Right hindlimb (tissue), 1 donor: ENCODE results near the gene ZNRD2.

ENCODE experiments used
- DNase-seq: peaks from one replicate; pipeline ENCODE4 v3.0.0-alpha.2; 2018

The ZNRD2 gene

DNA sequence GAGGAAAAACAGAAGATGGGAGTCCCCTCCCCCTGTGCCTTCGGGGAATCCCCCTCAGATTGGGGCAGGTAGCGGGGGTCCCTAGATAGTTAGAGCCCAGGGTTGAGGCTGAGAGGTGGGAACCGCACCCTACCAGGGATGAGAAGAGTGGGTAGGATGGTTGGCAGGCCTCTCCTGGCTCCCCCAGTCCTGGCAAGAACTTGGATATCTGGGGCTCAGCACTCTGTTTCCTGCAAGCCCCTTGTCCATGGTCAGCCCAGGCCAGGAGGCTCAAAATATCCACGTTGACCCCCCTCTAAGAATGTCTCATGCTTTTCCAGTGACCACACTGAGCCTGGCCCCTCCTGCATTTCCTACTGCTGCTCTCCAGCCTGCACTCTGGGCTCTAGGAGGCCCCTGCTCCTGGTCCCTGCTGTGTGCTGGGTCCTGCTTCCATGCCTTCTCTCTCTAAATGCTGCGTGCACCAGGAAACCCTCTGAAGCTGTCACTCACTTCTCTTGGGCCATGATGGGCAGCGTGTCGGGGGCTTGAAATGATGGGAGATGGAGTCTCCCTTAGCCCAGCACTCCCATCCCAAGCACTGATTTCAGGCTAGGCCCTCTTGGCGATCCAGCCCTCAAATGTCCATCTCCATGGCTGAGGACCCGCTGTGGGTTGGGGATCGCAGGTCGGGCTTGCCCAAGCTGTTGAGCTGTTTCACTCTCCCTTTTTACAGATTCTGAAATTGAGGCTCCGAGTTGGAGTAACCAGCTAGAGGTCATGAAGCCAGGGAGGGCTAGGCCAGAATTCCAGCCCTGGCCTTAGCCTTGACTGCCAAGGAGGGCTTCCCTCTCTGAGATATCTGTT is 41.7 kb downstream of the ZNRD2 start:
- DNase-seq: no peak

DNA sequence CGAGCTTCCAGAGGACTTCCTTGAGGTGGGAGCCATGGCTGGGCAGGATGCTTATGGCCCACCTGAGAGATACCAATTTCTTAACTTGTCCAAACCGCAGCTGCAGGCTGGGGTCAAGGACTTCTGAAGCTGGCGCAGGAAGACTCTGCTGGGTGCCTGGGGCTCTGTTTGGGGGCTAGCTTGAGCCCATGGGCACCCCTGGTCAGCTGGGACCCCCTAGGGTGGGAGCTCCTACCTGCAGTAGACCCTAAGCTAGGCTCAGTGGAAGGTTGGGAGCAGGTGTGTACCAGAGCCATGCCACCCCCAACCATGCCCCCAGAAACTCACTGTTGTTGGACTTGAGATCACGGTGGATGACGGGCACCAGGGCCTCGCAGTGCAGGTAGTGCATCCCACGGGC is 42.4 kb downstream of the ZNRD2 start:
- no peak for DNase-seq

DNA sequence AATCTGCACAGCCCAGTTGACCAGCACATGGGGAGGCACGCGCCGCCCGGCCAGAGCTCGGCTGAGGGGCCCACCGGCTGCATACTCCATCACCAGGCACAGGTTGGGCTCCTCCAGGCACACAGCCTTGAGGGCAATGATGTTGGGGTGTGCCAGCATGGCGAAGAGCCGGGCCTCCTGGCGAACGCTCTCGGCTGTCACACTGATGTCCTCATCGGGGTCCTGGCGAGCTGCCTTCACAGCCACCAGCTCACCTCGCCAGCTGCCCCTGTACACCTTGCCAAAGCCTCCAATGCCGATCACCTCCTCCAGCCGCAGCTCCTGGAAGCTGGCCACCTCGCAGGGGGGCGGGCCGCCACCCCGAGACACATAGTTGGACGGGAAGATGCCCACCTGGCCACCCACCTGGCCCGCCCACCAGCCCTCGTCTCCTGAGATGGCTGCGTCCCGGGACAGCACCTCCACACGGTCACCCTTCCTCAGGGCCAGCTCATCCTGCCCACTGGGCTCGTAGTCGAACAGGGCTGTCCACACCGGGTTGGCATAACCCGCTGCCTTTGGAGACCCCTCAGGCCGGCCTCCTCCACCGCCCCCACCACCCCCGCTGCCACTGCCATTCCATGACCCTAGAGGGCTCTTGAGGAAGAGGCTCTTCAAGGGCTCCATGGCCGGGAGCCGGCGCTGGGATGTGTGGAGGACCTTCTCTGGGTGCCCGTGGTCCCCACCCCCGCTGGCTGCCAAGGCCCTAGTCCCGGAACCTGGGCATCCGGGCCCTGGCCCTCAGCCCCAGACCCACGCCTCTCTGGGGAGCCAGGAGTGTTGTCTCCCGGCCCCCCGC is 43.0 kb downstream of the ZNRD2 start:
- no peak for DNase-seq

DNA sequence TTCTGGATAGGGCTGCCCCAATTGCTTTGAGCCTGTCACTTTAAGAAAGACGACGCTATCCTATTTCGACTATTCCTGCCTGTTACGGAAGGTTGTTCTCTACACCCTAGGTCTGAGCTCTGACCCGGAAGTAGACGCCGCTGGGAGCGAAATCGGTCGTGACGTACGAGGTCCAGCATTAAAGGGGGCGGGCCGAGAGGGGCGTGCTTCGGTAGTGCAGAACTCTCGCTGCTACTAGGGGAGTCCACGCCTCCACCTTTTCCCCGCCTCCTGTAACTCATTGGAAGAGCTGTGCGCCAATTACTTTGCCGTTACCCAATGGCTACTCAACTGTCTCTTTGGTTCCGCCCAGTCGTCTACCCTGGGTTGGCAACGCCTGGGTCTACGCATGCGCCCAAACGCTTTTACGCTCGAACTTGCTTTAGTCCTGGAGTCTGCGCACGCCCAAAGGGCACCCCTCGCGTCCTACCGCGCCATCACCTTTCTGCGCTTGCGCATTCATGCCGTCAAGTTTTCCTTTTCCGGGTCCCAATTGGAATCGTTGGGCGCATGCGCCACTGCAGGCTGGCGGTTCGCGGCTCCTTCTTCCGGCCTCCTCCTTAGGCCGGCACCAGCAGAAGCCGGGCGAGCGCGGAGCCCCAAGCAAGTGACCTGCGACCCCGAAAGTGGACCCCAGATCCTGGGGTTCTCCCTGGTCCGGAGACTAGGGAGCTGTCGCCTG is 45.1 kb downstream of the ZNRD2 start, which contains the start of gene PCNX3:
Gene PCNX3, plus strand, starts transcription at position 548 of the 721 bp plus-strand sequence. CDS start 536 bp downstream, outside the sequence.
- peak; percentile 100 for DNase-seq

DNA sequence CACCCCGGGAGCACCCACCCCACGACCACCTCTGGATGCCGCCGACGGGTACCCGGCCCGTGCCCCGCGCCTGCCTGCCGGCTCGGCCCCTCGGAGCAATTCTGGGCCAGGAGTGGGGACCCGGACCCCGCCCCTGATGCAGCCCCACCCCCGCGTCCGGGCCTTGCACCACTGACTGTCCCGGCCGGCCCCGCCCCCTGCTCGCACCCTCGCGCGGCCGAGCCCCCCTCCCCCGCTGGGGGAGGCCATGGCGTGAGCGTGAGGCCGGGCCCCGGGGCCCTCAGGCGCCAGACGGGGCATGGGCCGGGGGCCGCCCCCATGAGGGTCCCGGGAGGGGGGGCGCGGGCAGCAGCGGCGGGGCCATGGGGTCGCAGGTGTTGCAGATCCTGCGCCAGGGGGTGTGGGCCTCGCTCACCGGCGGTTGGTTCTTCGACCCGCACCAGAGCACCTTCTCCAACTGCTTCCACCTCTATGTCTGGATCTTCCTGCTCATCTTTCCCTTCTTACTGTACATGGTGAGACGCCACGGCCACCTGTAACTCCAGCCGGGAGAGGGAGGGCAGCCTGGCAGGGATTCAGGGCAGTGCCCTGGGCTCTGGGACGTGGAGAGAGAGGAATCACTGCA is 45.8 kb downstream of the ZNRD2 start:
- DNase-seq: peak; percentile 80

DNA sequence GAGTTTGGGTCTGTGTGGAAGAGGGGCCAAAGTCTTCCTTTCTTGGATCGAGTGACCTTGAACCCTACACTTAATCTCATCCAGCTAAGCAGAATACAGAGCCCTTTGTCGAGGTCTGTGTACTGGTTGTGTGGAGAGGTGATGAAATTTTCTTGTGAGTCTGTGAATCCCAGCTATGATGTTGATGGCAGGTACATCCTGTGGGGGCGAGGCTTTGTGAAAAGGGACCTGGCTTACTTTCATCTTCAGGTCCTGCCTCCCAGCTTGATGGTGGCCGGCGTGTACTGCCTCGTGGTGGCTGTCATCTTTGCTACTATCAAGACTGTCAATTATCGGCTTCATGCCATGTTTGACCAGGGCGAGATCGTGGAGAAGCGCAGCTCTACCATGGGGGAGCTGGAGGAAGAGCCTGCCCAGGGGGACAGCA is 46.3 kb downstream of the ZNRD2 start:
- DNase-seq: no peak

DNA sequence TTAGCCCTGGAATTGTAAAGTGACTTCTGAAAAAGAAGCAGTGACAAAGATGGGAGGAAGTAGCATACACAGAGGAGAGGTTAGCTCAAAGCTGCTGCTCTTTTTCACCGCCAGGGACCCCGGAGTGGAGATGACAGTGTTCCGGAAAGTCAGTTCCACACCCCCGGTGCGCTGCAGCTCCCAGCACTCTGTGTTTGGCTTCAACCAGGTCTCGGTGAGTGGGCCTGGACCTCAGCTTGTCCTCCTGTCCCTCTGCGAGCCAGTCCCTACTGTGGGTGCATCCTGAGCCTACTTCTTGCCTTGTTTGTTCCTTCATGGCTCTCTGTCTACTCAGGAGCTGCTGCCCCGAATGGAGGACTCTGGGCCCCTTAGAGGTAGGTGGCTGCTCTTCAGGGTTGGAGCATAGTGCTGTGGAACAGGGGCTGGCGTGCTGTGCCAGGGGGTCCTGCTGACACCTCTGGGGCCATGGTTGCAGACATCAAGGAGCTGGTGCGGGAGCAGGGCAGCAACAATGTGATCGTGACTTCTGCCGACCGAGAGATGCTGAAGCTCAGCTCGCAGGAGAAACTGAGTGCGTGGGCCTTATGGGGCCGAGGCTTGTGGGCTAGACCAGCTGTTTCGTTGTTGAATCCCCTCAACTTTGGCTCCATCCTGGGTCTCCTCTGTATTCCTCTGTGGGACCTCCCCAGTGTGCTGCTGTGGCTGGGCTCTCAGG is 47.0 kb downstream of the ZNRD2 start:
- no peak for DNase-seq

DNA sequence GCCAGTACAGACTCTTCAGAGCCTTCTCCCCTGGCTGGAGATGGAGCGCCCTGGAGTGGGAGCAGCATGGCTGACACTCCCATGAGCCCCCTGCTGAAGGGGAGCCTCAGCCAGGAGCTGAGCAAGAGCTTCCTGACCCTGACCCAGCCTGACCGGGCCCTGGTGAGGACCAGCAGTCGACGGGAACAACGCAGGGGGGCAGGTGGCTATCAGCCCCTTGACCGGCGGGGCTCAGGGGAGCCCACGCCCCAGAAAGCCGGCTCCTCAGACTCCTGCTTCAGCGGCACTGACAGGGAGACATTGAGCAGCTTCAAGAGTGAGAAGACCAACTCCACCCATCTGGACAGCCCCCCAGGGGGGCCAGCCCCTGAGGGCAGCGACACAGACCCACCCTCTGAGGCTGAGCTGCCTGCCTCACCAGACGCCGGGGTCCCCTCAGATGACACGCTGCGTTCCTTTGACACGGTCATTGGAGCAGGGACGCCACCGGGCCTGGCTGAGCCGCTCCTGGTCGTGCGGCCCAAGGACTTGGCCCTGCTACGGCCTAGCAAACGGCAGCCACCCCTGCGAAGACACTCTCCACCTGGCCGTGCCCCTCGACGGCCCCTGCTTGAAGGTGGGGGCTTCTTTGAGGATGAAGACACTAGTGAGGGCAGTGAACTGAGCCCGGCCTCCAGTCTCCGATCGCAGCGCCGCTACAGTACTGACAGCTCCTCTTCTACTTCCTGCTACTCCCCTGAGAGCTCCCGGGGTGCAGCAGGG is 47.9 kb downstream of the ZNRD2 start:
- DNase-seq: no peak

DNA sequence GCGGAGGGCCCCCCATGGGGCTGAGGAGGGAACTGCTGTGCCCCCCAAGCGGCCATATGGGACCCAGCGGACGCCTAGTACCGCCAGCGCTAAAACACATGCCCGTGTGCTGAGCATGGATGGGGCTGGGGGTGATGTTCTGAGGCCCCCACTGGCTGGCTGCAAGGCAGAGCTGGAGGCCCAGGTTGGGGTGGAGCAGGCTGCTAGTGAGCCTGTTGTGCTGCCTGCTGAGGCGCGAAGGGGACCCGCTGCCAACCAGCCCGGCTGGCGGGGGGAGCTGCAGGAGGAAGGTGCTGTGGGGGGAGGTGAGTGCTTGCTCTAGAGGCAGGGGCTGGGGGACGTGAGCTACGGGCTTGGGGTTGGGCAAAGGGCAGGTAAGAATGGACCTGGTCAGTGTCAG is 48.5 kb downstream of the ZNRD2 start:
- no peak for DNase-seq

DNA sequence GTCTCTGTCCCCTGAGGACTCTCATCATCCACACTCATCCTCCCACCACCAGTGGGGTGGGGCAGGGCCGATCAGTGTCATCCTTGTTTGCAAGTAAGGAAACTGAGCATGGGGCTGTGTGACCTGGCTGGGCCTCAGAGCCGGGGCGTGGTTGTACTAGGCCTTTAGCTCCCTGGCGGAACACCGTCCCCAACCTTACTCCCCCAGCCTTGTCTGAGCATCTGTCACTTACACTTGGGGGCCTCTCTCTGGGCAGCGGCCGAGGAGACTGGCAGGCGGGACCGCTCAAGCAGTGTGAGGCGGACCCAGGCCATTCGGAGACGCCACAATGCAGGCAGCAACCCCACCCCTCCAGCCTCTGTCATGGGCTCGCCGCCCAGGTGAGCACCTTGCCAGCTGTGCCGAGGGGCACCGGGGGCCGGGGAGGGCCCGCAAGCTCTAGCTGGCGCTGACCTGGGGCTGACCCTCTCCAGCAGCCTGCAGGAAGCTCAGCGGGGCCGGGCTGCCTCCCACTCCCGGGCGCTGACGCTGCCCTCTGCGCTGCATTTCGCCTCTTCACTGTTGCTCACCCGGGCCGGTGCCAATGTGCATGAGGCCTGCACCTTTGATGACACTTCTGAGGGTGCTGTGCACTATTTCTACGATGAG is 49.1 kb downstream of the ZNRD2 start:
- no peak for DNase-seq

DNA sequence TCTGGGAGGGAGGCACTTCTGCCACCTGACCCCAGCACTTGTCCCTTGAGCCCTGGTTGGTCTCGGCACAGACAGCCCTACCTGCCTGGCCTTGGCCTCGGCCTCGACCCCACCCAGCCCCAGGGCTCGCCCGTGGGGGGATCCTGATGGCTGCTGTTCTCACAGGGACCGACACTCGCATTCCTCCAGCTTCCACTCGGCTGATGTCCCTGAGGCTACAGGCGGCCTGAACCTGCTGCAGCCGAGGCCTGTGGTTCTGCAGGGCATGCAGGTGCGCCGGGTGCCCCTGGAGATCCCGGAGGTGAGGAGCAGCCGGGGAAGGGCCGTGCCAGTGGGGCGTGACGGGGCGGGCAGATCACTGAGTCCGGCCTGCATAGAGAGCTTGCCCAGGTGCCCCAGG is 50.4 kb downstream of the ZNRD2 start:
- DNase-seq: no peak

DNA sequence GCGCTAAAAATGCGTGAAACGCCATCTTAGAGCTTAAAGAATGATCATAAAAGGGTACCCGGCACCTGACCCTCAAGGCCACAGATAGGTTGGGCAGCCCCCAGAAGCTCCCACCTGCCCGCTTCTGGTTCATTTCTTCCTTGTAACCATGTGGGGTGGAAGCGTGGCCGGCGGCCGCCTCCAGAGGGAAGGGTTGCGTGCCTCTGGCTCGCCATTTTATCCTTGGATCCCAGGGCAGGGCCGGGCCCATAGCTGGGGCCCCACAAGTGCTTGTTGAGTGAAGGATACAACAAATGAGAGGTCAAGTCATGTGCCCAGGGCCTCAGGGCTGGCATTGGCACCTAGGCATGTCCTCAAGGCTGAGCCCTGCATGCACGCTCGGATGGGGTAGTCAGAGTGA is 51.2 kb downstream of the ZNRD2 start:
- no peak for DNase-seq
